GM18511 (cell line): ENCODE measurements around the gene C1QL1.
"Not testable (repeated sequence)": the region's sequence is repeated elsewhere in the genome, so short reads cannot be mapped to it uniquely, and the experiment has no call there.

Experiments
- ATAC-seq: cut with Tn5 transposase; IDR thresholded peaks from one replicate; pipeline ENCODE4 v1.9.1; 2021; ENCODE audit warnings: mild to moderate bottlenecking, moderate library complexity; ENCODE audit not compliant: unreplicated experiment

C1QL1 gene

GRCh38 chr17:44965481-44966234 lies 2.4 kb downstream of the C1QL1 start:
- no peak for ATAC-seq

- no peak for ATAC-seq
These were observed 6.2 kb downstream of the C1QL1 start for GRCh38 chr17:44961921-44962350.

DNA sequence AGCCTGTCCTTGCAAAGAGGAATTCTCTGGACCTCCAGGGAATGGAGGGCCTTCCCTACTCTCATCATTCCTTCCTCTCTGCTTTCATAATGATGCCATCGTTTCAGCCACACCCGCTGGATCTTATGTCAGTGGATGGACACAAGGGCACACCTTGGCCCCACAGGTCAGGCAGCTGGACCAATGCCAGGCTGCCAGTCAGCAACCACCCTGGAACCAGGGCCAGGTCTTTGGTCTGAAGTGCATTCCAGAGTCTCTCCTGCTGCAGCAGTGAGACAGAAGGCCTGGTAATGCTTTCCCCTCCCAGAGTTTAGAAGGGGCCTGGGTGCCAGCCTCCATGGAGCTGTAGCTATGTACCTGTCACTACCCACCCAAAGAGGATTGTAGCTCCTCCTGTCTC lies 7.4 kb downstream of the C1QL1 start:
- ATAC-seq: no peak

DNA sequence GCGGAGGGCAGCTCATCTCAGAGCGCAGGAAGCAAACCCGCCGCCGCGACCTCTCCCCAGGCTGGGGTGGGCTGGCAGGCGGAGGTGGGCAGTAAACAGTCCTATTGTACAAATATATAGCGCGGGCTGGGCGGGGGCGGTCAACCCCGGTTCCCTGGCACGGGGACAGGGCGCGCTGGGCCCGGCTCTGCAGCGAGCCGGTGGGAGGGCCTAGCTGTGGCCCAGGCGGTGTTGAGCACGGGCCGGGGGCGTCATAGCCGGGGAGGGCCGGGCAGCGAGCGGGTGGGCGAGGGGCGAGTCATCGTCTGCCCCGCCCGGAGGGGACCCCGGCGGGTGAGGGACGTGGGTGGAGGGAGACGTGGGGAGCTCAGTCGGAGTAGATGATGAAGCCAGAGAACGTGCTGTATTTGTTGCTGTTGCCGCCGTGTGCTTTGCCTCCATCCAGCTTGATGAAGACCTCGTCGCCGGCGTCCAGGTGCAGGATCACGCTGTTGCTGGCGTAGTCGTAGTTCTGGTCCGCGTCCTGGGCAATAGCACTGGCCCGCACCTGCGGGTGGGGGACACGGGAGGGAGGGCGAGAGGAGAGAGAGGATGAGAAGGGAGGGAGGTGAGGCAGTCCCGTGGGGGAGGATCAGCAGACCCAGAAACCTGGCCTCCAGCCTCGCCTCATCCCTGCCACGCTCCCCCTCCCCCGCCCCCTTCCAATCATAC lies 8.1 kb downstream of the C1QL1 start:
- no peak for ATAC-seq

- ATAC-seq: no peak
These were observed 10.8 kb downstream of the C1QL1 start for GRCh38 chr17:44956998-44957981.

DNA sequence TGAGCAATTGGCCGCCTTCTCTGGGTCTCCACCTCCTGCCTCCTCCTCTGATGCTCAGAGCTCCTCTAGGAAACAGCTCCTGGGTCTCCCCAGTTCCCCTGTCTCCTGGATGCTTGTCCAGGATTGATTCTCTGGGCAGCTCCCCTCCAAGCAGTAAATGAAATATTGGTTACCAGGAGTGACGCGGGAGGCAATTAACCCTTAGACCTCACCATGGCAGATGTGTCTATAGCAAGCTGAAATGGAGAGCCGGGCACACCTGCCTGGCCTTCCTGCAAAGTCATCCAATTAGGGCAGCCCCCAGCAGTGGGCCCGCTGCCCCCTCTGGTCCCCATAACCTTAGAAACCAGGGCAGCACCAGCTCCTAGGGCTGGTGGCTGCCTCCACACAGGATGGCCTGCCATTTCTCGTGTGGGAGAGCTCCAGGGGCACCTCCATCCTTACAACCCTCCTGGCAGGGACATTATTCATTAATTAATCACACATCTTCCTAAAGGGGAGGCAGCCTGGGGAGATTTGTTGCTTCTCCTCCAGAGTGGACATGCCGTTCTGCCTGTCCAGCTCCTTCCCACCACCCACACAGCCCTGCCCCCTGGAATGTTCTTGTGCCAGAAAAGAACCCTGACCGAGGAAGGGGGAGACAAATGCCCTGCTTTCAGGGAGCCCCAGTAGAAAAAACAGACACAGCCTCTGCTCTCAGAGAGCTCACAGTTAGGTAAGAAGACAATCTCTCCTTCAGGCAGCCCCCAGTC lies 12.3 kb downstream of the C1QL1 start:
- ATAC-seq: no peak

DNA sequence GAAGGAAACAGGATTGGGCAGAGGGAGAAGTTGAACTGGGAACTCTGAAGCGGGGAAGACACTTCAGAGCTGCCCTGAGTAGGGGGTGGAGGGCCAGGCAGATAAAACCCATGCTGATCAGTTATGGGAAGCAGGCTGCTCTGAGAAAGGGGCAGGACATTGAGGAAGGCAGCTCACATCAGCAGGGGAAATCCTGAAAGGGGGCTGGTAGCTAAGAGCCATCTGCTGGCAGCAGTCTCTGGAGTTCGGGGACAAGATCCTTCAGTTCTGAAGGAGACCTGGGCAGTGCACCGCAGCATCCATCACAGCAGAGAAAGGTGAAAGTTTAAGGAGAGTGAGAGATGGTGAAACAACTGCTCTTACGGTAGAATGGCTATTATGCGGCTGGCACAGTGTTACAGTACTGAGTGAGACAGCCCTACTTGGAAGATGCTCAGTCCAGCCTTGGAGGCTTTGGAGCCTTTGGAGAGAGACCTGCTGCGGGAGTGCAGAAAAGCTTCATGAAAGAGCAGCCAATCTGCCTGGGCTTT lies 15.1 kb downstream of the C1QL1 start:
- ATAC-seq: no peak

- no peak for ATAC-seq
These were observed 19.7 kb downstream of the C1QL1 start for GRCh38 chr17:44948315-44948795.

DNA sequence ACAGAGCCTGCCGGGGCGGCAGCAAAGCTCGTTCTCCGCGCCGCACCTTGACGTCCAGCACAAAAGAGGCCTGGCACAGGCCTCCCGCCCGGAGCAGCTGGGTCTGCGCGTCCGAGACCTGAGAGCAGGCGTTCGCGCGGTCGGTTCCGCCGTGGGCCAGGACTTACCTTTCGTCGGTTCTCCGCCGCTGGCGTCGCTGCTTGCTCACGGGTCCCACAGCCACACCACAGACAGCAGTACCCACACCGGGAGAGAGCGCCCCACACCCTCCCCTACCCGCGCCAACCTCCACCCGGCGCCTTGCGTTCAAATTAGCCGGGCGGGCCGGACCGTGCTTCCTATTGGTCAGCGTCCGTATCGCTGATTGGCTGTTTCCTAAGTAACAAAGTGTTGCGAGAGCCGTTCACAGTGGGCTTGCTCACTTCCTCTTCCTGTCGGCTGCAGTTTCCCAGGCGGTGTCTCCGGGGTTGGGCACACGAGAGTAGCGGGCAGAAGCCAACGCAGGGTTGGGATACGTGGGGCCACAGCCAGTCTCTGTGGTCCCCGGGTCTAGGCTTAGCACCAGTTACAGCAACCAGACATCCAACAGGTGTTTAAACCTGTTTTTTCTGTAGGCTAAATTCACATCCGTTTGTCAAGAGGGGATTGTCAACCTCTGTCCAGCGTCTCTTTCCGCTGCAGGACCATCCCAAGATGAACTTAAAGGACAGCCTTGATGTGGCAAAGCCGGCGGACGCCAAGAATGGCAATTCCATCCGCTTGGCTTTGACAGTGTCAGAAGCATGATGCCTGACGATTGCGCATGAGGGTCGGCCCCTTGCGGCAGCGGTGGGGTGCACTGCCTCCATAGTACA lies 20.4 kb downstream of the C1QL1 start, which contains the start of gene KIF18B:
Gene KIF18B, minus strand, starts transcription at position 313 of the 854 bp plus-strand sequence. CDS start 11,429 bp downstream, outside the sequence.
- ATAC-seq: peak; percentile 95

DNA sequence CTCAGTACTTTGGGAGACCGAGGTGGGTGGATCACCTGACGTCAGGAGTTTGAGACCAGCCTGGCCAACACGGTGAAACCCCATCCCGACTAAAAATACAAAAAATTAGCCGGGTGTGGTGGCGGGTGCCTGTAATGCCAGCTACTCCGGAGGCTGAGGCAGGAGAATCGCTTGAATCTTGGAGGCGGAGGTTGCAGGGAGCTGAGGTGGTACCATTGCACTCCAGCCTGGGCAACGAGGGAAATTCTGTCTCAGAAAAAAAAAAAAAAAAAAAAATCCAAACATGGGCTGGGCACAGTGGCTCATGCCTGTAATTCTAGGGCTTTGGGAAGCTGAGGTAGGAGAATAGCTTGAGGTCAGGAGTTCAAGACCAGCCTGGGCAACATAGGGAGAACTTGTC lies 22.5 kb downstream of the C1QL1 start:
- not testable (repeated sequence) for ATAC-seq

DNA sequence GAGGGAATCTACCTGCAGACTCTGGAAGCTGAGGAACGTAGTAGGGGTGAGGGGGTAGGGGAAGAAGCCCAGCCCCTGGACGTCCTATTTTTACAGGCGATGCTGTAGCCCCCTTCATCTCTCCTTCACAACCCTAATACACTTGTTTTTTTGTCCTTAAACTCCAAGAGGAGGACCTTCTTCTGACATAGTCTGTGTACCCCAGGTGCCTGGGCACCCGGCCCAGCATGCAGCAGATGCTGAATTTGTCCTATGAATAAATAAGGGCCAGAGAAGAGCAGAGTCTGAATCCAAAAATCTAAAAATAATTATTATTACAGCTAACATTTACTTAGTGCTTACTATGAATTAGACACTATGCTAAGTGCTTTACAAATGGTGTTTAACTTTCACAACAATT lies 25.6 kb downstream of the C1QL1 start:
- no peak for ATAC-seq

GRCh38 chr17:44941712-44942331 lies 26.3 kb downstream of the C1QL1 start:
- ATAC-seq: no peak

- no peak for ATAC-seq
These were observed 27.3 kb downstream of the C1QL1 start for GRCh38 chr17:44940768-44941167.

DNA sequence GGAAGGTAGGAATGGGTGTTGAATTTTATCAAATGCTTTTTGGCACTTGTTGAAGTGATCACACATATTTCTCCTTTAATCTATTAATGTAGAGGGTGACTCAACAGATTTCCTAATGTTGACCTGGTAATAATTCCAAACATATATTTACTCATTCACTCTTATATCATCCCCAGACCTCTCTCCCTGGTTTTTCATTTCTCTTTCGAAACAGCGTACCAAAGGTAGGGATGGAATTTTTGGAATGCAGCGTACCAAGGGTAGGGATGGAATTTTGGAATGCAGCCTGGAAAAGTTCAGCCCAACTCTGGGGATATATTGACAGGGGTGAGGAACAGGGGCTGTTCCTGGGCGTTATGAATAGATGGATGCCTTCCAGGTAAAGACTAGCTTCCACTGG lies 27.8 kb downstream of the C1QL1 start:
- ATAC-seq: no peak

DNA sequence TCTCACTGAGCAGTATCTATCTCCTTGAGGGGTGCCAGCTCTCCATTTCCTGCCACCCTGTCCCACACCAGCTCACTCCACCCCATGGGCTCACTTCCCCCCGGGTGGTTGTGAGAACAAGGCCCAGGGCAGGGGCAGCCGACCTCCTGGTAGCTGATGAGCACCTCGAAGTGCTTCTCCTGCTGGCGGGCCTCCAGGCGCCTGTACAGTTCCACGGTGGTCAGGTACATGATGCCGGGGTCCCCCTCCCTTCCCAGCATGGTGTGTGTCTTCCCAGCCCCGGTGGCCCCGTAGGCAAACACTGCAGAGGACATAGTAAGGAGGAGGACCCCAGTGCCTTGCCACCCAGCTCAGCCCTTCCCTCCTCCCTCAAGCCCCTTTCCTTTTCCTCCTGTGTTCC lies 33.0 kb downstream of the C1QL1 start:
- ATAC-seq: no peak

- ATAC-seq: no peak
These were observed 33.4 kb downstream of the C1QL1 start for GRCh38 chr17:44934745-44935105.

GRCh38 chr17:44933824-44934744 lies 34.0 kb downstream of the C1QL1 start:
- ATAC-seq: no peak

DNA sequence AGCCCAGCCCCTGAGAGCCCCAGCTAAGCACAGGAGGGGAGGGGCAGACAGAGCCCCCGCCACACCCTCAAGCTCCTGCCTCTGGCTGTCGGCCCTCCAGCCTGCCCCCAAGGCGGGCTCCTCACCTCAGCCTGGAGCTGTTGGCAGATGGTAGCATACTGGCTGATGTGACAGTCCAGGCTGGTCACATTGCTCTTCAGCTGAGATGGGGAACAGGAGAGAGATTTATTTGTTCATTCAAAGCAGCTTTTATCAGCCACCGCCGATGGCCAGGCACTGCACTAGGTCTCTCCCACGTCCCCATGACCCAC lies 35.4 kb downstream of the C1QL1 start:
- no peak for ATAC-seq
